SU-DHL-6 (cell line): ENCODE data around the gene CDK11B.
A peak's percentile ranks its signal among the peaks of the same experiment; 100 is the strongest.

Experiments
- H2AFZ ChIP-seq: fragments of 200-600 bp; sonication (generic); 2 replicates; pipeline ENCODE4 v1.6.1; 2014; ENCODE audit warnings: low read depth, mild to moderate bottlenecking, moderate library complexity, mixed read lengths, antibody characterized with exemption, low read length; ENCODE audit not compliant: severe bottlenecking
- H3F3A ChIP-seq: fragments of 200-600 bp; shearing (Covaris generic); 2 replicates; pipeline ENCODE4 v1.6.0; 2016; ENCODE audit warnings: antibody characterized with exemption, mild to moderate bottlenecking; ENCODE audit not compliant: insufficient read depth
- H3K27ac ChIP-seq: fragments of 200-600 bp; sonication (generic); 2 replicates; pipeline ENCODE4 v1.5.1; 2016; ENCODE audit warnings: low read depth, mild to moderate bottlenecking, low read length, moderate library complexity, mixed read lengths
- H3K27me3 ChIP-seq: fragments of 200-600 bp; sonication (generic), shearing (Covaris generic); 2 replicates; pipeline ENCODE4 v1.6.0; 2014; ENCODE audit warnings: mild to moderate bottlenecking, low read length
- H3K36me3 ChIP-seq: fragments of 200-600 bp; sonication (generic); 2 replicates; pipeline ENCODE4 v1.6.1; 2014; ENCODE audit warnings: mild to moderate bottlenecking, low read length, mixed read lengths
- H3K4me2 ChIP-seq: fragments of 300-600, 200-600 bp; shearing (Covaris generic), sonication (generic); 2 replicates; pipeline ENCODE4 v1.6.0; 2014; ENCODE audit warnings: low read length, low read depth, mild to moderate bottlenecking; ENCODE audit not compliant: poor library complexity, severe bottlenecking
- H3K4me3 ChIP-seq: fragments of 200-600 bp; sonication (generic); 2 replicates; pipeline ENCODE4 v1.5.1; 2014; ENCODE audit warnings: antibody characterized with exemption, low read length, mild to moderate bottlenecking, mixed read lengths; ENCODE audit not compliant: insufficient read depth, poor library complexity, severe bottlenecking
- H3K79me2 ChIP-seq: fragments of 200-600 bp; sonication (generic); 2 replicates; pipeline ENCODE4 v1.6.1; 2014; ENCODE audit warnings: mild to moderate bottlenecking, low read length, moderate library complexity; ENCODE audit not compliant: insufficient read depth
- H3K9ac ChIP-seq: fragments of 200-600 bp; sonication (generic); 2 replicates; pipeline ENCODE4 v1.7.0; 2014; ENCODE audit warnings: mild to moderate bottlenecking, low read length
- H3K9me2 ChIP-seq: fragments of 200-600 bp; sonication (generic); replicated peaks from 2 replicates; pipeline ENCODE4 v1.6.1; 2014; ENCODE audit warnings: low read length; ENCODE audit not compliant: insufficient read depth
- H3K9me3 ChIP-seq: fragments of 200-600 bp; sonication (generic); 2 replicates; pipeline ENCODE4 v1.6.1; 2014; ENCODE audit warnings: low read length, mixed read lengths; ENCODE audit not compliant: insufficient read depth
- H4K20me1 ChIP-seq: fragments of 200-600 bp; sonication (generic); 2 replicates; pipeline ENCODE4 v1.6.1; 2014; ENCODE audit warnings: low read depth, mild to moderate bottlenecking, antibody characterized with exemption, low read length, moderate library complexity, mixed read lengths
- CTCF ChIP-seq: fragments of 200-600 bp; sonication (generic); IDR thresholded peaks from one replicate; pipeline ENCODE4 v1.5.1; 2017; ENCODE audit warnings: antibody characterized with exemption, mild to moderate bottlenecking, low read length, moderate library complexity; ENCODE audit not compliant: insufficient read depth, poor library complexity, severe bottlenecking
- EZH2phosphoT487 ChIP-seq: fragments of 200-600 bp; sonication (generic), shearing (Covaris generic); conservative IDR thresholded peaks from 2 replicates; pipeline ENCODE4 v1.6.1; 2018; ENCODE audit warnings: mild to moderate bottlenecking, antibody characterized with exemption, low read length, moderate library complexity, mixed read lengths

The CDK11B gene

DNA sequence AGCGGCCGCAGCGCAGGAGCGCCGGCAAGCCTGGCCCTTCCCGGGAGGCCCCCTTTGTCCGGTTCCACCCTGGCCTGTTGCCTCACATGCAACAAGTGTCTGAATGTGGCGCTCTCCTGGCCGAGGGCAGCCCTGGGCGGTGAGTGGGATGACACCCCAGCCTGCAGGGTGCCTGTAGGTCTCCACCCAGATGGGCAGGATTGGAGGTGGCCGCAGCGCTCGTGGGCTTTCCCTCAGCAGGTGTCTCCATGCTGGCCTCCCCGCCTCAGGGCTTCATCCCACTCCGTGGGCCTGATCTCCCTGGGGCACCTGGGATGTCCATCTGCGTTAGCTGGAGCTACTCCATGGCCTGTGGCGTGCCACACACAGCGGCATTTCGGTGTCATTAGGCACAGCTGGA, 42.0 kb downstream of the CDK11B start:
- no peak overlapping the region for H2AFZ ChIP-seq
- no peaks in the 10 kb centered on the region for H3K36me3 ChIP-seq
- TF ChIP-seq EZH2phosphoT487 (no peak), CTCF (no peak)
- H3K9me2 ChIP-seq, result no peaks in the 10 kb centered on the region
- no peaks in the 10 kb centered on the region; the same call in 1 of the 2 replicates for H3F3A ChIP-seq
- no peak overlapping the region for H3K27ac ChIP-seq
- H3K4me2 ChIP-seq, result peak overlapping the region; percentile 96
- 0 out of 2 replicates have a peak, but pooled peaks cover 3% of the 10 kb centered on the region for H3K79me2 ChIP-seq
- no peaks in the 10 kb centered on the region for H4K20me1 ChIP-seq
- no peak overlapping the region for H3K4me3 ChIP-seq
- H3K9me3 ChIP-seq, result no peaks in the 10 kb centered on the region
- H3K27me3 ChIP-seq, result no peaks in the 10 kb centered on the region
- 0 out of 2 replicates have a peak overlapping the region, but pooled peaks have one; percentile 96 for H3K9ac ChIP-seq

- Histone ChIP-seq H3K27ac (peak overlapping the region; percentile 87; the same call in 1 of the 2 replicates), H3K4me2 (peak overlapping the region; percentile 96), H3K9ac (peak overlapping the region; percentile 96), H4K20me1 (no peaks in the 10 kb centered on the region), H3K79me2 (0 out of 2 replicates have a peak, but pooled peaks cover 3% of the 10 kb centered on the region), H3K9me3 (no peaks in the 10 kb centered on the region), H3K27me3 (no peaks in the 10 kb centered on the region), H3K4me3 (peak overlapping the region; percentile 94), H3K9me2 (no peaks in the 10 kb centered on the region), H2AFZ (no peak overlapping the region), H3F3A (no peaks in the 10 kb centered on the region; the same call in 1 of the 2 replicates), H3K36me3 (no peaks in the 10 kb centered on the region)
- TF ChIP-seq CTCF, result no peak
- TF ChIP-seq EZH2phosphoT487, result no peak
These were observed 42.6 kb downstream of the CDK11B start for GRCh38 chr1:1616045-1616790.

- H3K9ac ChIP-seq, result peak within 1 kb of the TSS; percentile 96
- no peaks in the 10 kb centered on the region for H3K9me3 ChIP-seq
- no peaks in the 10 kb centered on the region; the same call in 1 of the 2 replicates for H3F3A ChIP-seq
- no peaks in the 10 kb centered on the region for H4K20me1 ChIP-seq
- H3K4me2 ChIP-seq, result peak within 1 kb of the TSS; percentile 96
- H3K27me3 ChIP-seq, result no peaks in the 10 kb centered on the region
- peak within 1 kb of the TSS; percentile 94 for H3K4me3 ChIP-seq
- no peaks in the 10 kb centered on the region for H3K9me2 ChIP-seq
- H3K36me3 ChIP-seq, result no peaks in the 10 kb centered on the region
- H2AFZ ChIP-seq, result peak within 1 kb of the TSS; percentile 43
- peak within 1 kb of the TSS; percentile 87 for H3K27ac ChIP-seq
- H3K79me2 ChIP-seq, result 0 out of 2 replicates have a peak, but pooled peaks cover 3% of the 10 kb centered on the region
- TF ChIP-seq CTCF (no peak), EZH2phosphoT487 (no peak)
These were observed 43.4 kb downstream of the CDK11B start, which contains the start of gene MIB2 for GRCh38 chr1:1615256-1616044. Gene MIB2, plus strand, starts transcription at chr1:1615500. Its CDS starts 7,953 bp downstream, at chr1:1623453.
